Adrenal gland (tissue), 5 donors: Measurements from ENCODE around the gene MOV10L1.

Experiments
- POLR2A ChIP-seq, 2 donors: fragments of 450-650 bp; IDR thresholded peaks; one replicate each; pipeline ENCODE4 v1.6.1; 2017; ENCODE audit warnings: antibody characterized with exemption in 2 of 2, mild to moderate bottlenecking in 2 of 2, moderate library complexity in 1 of 2
- TF ChIP-seq, protein P1 (sequence below), 6 experiments: fragments of 450-650 bp in 4 of 6; fragments of 200-600 bp in 2 of 6; sonication (generic) in 1 of 6; IDR thresholded peaks; 1 replicate in 5 of 6; 2 replicates in 1 of 6; pipeline versions ENCODE4 v1.5.1 to v1.8.0; 2016 to 2021; ENCODE audit warnings: antibody characterized with exemption in 6 of 6, mild to moderate bottlenecking in 2 of 6, moderate library complexity in 1 of 6
- donor health status: DM: no; HTN: no; CAD: no.

GRCh38 chr22:50118557-50119168, 28.9 kb downstream of the MOV10L1 start:
- TF ChIP-seq, protein P1, sequence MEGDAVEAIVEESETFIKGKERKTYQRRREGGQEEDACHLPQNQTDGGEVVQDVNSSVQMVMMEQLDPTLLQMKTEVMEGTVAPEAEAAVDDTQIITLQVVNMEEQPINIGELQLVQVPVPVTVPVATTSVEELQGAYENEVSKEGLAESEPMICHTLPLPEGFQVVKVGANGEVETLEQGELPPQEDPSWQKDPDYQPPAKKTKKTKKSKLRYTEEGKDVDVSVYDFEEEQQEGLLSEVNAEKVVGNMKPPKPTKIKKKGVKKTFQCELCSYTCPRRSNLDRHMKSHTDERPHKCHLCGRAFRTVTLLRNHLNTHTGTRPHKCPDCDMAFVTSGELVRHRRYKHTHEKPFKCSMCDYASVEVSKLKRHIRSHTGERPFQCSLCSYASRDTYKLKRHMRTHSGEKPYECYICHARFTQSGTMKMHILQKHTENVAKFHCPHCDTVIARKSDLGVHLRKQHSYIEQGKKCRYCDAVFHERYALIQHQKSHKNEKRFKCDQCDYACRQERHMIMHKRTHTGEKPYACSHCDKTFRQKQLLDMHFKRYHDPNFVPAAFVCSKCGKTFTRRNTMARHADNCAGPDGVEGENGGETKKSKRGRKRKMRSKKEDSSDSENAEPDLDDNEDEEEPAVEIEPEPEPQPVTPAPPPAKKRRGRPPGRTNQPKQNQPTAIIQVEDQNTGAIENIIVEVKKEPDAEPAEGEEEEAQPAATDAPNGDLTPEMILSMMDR (IDR thresholded peaks at IDR 0.05) = no peak
- TF ChIP-seq POLR2A (IDR thresholded peaks at IDR 0.05) = no peak
